HG03045 (cell line): ENCODE measurements around the gene TXNRD2.
"Not testable (repeated sequence)": the region's sequence is repeated elsewhere in the genome, so short reads cannot be mapped to it uniquely, and the experiment has no call there.

Experiments used
- ATAC-seq: cut with Tn5 transposase; IDR thresholded peaks from one replicate; pipeline ENCODE4 v1.9.1; 2021; ENCODE audit warnings: mild to moderate bottlenecking, moderate library complexity; ENCODE audit not compliant: unreplicated experiment

TXNRD2 gene

DNA sequence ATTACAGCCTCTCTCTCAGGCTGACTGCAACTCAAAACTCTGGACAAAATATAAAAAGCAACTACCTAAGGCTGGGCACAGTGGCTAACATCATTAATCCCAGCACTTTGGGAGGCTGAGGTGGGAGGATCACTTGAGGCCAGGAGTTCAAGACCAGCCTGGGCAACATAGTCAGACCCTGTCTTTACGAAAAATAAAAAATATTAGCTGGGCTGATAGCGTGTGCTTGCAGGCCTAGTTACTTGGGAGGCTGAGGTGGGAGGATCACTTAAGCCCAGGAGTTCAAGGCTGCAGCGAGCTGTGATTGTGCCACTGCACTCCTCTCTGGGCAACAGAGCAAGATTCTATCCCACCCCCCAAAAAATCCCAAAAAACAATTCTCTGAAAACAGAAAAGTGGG, 109.6 kb downstream of the TXNRD2 start:
- ATAC-seq = not testable (repeated sequence)

DNA sequence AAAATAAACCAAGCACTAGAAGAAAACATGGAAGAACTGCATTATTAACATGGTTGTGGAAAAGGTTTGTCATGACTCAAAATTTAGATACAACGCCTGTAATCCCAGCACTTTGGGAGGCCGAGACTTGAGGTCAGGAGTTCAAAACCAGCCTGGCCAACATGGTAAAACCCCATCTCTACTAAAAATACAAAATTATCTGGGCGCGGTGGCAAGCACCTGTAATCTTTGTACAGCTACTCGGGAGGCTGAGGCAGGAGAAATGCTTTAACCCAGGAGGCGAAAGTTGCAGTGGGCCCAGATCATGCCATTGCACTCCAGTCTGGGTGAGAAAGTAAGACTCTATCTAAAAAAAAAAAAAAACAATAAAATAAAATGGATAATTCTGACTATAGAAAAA, 110.6 kb downstream of the TXNRD2 start:
- no peak for ATAC-seq

DNA sequence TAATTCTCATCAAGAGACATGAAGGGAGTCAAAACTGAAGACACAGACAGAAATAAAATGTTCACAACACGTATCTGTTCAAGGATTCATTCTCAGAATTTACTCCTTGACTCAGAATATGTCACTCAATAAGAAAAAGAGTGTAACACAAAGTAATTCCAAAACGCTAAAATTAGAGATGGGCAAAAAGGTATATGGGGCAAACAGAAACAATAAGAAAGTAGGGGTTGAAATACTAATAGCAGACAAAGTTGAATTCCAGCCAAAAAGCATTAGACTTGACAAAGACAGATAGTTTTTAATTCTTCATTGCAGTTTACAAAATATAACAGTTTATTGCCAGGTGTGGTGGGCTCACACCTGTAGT, 113.6 kb downstream of the TXNRD2 start:
- ATAC-seq = no peak

DNA sequence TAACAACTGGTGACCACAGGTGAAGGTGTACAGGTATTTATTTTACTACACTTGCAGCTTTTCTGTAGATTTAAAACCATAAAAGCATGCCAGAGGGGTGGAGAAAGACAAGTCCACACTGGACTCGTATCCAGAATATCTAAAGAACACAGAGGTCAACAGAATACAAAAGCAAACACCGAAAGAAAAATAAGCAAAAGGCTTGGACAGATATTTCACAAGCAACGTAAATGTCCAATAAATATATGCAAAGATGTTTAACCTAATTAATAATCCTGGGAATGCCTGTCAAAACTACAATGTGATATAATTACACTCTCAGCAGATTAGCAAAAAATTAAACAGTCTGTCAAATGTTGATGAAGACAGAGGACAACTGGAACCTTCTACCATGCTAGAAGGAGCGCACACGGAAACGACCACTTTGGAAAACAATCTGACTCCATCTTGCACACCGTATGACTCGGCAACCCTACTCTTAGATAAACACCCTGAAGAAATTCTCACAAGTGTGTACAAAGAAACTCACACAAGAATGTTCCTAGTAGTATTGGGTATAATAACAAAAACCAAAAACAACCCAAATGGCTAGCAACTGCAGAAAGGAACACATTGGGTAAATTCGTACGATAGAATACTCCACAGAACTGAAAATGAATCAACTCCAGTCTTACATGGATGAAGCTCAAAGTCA, 114.1 kb downstream of the TXNRD2 start:
- ATAC-seq = no peak

DNA sequence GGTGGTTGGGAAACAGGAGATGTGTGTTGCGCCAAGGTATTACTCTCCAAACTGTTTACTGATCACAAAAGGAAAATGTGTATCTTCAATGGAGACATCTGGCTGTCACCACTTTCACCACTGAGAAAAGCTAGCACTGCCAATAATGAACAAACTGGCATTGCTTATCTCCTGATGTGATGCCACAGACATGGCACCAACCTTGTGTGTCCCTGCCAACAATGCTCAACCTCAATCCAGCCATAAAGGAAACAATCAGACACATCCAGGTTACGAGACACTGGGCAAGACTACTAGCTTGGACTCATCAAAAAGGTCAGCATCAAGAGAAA, 115.0 kb downstream of the TXNRD2 start:
- no peak for ATAC-seq

DNA sequence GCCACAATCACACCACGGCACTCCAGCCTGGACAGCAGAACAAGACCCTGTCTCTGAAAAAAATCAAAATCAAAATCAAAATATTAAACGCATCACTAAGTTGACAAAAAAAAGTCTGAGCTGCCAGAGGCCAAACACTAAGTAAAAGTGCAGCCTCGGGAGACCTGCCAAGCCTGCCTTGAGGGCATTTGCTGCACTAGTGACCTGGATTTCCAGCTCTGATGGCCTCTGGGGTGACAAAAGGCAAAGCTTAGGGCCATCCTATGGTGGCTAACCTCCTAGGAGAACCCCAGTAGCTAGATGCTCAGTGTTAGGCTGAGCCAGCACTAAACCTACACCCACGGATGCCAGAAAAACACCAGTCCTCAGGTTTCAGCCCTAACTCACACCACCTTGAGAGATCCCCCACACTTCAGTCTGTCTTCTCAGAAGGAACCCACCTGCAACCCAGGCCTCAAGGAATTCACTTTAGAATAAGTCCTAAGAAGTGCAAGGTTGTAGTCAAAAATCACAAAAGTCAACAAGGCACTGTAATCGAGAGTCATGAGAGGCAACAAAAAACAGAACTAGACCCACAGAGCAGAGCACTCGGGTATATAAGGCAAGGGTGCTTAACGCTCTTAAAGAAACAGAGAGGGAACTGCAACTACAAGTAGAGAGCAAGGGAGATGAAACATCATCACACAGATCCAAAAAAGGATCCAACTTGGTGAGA, 115.6 kb downstream of the TXNRD2 start:
- ATAC-seq = no peak
